GM18519 (cell line): ENCODE measurements around the gene LDLR.
"Not testable (repeated sequence)": the region's sequence is repeated elsewhere in the genome, so short reads cannot be mapped to it uniquely, and the experiment has no call there.

Experiments
- ATAC-seq: cut with Tn5 transposase; IDR thresholded peaks from one replicate; pipeline ENCODE4 v1.9.1; 2021; ENCODE audit warnings: mild to moderate bottlenecking, moderate library complexity; ENCODE audit not compliant: unreplicated experiment, low FRiP score

The LDLR gene

DNA sequence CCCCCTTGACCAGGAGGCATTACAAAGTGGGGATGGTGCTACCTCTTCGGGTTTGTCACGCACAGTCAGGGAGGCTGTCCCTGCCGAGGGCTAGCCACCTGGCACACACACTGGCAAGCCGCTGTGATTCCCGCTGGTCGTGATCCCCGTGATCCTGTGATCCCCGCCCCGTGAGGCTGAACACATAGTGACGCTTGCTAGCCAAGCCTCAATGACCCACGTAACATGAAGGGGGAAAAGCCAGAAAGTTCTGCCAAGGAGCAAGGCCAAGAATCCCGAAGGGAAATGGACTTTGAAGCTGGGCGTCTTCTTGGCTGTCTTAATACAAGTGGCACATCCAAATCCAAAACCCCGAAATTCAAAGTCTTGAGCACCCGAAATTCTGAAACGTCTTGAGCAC, 13.7 kb downstream of the LDLR start:
- no peak for ATAC-seq

DNA sequence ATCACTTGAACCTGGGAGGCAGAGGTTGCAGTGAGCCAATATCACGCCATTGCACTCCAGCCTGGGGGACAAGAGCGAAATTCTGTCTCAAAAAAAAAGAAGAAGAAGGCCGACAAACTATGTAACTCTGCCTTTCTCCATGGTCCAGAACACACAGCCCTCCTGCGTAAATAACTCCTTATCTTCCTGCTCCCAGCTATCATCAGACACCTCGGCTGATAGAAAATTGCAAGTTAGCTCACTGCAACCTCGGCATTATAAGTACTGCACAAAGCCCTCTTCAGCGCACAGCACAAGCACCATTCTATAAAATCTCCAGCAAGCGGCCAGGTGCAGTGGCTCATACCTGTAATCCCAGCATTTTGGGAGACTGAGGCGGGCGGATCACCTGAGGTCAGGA, 14.4 kb downstream of the LDLR start:
- not testable (repeated sequence) for ATAC-seq

DNA sequence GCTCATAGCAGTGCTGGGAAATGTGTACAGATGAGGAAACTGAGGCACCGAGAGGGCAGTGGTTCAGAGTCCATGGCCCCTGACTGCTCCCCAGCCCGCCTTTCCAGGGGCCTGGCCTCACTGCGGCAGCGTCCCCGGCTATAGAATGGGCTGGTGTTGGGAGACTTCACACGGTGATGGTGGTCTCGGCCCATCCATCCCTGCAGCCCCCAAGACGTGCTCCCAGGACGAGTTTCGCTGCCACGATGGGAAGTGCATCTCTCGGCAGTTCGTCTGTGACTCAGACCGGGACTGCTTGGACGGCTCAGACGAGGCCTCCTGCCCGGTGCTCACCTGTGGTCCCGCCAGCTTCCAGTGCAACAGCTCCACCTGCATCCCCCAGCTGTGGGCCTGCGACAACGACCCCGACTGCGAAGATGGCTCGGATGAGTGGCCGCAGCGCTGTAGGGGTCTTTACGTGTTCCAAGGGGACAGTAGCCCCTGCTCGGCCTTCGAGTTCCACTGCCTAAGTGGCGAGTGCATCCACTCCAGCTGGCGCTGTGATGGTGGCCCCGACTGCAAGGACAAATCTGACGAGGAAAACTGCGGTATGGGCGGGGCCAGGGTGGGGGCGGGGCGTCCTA, 15.9 kb downstream of the LDLR start:
- ATAC-seq, result no peak

DNA sequence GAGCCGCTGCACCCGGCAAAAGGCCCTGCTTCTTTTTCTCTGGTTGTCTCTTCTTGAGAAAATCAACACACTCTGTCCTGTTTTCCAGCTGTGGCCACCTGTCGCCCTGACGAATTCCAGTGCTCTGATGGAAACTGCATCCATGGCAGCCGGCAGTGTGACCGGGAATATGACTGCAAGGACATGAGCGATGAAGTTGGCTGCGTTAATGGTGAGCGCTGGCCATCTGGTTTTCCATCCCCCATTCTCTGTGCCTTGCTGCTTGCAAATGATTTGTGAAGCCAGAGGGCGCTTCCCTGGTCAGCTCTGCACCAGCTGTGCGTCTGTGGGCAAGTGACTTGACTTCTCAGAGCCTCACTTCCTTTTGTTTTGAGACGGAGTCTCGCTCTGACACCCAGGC, 17.2 kb downstream of the LDLR start:
- ATAC-seq, result no peak

DNA sequence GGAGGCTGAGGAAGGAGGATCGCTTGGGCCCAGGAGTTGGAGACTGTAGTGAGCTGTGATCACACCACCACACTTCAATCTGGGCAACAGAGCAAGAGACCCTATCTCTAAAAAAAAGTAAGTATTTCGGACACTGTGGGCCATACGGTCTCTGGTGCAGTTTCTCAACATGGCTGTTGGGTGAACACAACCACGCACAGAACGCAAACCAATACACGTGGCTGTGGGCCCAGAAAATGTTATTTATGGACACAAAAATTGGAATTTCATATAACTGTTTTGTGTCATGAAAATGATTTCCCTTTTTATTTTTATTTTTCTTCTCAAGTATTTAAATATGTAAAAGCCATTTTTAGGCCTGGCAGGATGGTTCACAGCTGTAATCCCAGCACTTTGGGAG, 19.5 kb downstream of the LDLR start:
- ATAC-seq, result no peak

DNA sequence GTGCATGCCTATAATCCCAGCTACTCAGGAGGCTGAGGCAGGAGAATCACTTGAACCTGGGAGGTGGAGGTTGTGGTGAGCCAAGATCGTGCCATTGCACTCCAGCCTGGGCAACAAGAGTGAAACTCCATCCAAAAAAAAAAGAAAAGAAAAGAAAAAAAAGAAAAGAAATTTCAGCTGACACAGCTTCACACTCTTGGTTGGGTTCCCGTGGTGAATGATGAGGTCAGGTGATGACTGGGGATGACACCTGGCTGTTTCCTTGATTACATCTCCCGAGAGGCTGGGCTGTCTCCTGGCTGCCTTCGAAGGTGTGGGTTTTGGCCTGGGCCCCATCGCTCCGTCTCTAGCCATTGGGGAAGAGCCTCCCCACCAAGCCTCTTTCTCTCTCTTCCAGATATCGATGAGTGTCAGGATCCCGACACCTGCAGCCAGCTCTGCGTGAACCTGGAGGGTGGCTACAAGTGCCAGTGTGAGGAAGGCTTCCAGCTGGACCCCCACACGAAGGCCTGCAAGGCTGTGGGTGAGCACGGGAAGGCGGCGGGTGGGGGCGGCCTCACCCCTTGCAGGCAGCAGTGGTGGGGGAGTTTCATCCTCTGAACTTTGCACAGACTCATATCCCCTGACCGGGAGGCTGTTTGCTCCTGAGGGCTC, 22.0 kb downstream of the LDLR start:
- no peak for ATAC-seq

DNA sequence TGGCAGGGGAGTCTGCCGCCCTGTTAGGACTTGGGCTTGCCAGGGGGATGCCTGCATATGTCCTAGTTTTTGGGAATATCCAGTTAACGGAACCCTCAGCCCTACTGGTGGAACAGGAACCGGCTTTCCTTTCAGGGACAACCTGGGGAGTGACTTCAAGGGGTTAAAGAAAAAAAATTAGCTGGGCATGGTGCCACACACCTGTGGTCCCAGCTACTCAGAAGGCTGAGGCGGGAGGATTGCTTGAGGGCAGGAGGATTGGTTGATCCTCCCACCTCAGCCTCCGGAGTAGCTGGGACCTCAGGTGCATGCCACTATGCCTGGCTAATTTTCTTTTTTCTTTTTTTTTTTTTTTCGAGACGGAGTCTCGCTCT, 22.5 kb downstream of the LDLR start:
- no peak for ATAC-seq

DNA sequence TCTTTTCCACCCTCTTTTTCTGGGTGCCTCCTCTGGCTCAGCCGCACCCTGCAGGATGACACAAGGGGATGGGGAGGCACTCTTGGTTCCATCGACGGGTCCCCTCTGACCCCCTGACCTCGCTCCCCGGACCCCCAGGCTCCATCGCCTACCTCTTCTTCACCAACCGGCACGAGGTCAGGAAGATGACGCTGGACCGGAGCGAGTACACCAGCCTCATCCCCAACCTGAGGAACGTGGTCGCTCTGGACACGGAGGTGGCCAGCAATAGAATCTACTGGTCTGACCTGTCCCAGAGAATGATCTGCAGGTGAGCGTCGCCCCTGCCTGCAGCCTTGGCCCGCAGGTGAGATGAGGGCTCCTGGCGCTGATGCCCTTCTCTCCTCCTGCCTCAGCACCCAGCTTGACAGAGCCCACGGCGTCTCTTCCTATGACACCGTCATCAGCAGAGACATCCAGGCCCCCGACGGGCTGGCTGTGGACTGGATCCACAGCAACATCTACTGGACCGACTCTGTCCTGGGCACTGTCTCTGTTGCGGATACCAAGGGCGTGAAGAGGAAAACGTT, 24.0 kb downstream of the LDLR start:
- no peak for ATAC-seq

DNA sequence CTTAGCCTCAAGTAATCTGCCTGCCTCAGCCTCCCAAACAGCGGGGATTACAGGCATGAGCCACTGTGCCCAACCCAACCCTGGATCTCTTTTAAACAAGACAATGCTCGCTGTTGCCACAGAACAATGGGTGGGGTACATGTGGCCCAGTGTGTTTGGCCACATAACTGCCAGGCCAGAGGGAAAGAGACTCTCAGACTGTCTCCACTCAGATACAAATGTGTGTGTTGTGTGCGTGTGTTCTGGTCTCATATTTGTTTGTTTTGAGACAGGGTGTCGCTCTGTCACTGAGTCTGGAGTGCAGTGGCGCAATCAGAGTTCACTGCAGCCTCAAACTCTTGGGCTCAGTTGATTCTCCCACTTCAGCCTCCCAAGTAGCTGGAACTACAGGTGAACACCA, 25.8 kb downstream of the LDLR start:
- no peak for ATAC-seq

DNA sequence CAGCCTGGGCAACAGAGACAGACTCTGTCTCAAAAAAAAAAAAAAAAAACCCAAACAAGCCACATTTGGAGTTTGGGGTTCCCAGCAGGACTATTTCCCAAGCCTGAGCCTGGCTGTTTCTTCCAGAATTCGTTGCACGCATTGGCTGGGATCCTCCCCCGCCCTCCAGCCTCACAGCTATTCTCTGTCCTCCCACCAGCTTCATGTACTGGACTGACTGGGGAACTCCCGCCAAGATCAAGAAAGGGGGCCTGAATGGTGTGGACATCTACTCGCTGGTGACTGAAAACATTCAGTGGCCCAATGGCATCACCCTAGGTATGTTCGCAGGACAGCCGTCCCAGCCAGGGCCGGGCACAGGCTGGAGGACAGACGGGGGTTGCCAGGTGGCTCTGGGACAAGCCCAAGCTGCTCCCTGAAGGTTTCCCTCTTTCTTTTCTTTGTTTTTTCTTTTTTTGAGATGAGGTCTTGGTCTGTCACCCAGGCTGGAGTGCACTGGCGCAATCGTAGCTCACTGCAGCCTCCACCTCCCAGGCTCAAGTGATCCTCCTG, 26.7 kb downstream of the LDLR start:
- ATAC-seq, result no peak

DNA sequence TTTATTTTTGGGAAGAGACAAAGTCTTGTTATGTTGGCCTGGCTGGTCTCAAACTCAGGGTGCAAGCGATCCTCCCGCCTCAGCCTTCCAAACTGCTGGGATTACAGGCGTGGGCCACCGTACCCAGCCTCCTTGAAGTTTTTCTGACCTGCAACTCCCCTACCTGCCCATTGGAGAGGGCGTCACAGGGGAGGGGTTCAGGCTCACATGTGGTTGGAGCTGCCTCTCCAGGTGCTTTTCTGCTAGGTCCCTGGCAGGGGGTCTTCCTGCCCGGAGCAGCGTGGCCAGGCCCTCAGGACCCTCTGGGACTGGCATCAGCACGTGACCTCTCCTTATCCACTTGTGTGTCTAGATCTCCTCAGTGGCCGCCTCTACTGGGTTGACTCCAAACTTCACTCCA, 27.2 kb downstream of the LDLR start:
- ATAC-seq, result no peak

DNA sequence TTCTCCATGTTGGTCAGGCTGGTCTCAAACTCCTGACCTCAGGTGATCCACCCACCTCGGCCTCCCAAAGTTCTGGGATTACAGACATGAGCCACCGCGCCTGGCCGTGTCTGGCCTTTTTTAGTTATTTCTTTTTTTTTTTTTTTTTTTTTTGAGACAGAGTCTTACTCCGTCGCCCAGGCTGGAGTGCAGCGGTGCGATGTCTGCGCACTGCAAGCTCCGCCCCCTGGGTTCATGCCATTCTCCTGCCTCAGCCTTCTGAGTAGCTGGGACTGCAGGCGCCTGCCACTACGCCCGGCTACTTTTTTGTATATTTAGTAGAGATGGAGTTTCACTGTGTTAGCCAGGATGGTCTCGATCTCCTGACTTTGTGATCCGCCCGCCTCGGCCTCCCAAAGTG, 32.7 kb downstream of the LDLR start:
- not testable (repeated sequence) for ATAC-seq

DNA sequence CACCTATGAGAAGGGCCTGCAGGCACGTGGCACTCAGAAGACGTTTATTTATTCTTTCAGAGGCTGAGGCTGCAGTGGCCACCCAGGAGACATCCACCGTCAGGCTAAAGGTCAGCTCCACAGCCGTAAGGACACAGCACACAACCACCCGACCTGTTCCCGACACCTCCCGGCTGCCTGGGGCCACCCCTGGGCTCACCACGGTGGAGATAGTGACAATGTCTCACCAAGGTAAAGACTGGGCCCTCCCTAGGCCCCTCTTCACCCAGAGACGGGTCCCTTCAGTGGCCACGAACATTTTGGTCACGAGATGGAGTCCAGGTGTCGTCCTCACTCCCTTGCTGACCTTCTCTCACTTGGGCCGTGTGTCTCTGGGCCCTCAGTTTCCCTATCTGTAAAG, 33.9 kb downstream of the LDLR start:
- no peak for ATAC-seq

DNA sequence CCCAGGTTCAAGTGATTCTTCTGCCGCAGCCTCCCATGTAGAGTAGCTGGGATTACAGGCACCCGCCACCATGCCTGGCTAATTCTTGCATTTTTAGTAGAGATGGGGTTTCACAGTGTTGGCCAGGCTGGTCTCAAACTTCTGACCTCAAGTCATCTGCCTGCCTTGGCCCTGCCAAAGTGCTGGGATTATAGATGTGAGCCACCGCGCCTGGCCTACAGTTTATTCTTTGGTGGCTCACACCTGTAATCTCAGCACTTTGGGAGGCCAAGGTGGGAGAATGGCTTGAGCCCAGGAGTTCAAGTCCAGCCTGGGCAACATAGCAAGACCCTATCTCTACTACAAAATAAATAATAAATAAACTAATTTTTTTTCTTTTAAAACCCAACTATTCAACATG, 34.9 kb downstream of the LDLR start:
- not testable (repeated sequence) for ATAC-seq

DNA sequence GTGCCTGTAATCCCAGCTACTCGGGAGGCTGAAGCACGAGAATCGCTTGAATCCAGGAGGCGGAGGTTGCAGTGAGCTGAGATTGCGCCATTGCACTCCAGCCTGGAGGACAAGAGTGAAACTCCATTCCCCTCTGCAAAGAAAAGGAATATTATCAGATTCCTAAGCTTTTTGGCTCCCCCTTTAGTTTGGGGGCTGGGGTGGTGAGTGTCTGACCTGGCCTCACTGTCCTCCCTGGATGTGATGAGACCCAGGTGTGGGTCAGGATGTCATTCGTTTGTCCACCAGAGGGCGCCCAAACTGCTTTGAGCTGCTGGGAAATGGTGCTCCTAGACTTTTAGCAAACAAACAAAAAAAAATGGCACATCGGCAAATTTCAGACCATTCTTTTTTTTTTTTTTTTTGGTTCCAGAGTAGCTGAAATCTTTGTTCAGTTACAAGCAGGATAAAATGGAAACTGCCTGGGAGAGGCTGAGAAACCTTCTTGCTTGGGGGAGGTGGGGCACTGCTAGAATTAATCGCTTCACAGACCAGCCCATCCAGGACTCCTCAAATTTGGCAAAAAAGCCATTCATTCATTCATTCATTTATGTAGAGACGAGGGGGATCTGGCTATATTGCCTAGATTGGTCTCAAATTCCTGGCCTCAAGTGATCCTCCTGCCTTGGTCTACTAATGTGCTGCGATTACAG, 36.9 kb downstream of the LDLR start:
- ATAC-seq, result no peak

DNA sequence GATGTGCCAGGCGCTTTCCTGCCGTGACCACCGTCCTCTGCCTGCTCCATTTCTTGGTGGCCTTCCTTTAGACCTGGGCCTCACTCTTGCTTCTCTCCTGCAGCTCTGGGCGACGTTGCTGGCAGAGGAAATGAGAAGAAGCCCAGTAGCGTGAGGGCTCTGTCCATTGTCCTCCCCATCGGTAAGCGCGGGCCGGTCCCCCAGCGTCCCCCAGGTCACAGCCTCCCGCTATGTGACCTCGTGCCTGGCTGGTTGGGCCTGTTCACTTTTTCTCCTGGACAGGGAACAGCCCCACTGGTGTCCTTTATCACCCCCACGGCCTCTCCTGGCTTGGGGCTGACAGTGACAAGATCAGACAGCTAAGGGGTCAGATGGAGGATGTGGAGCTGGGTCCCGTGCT, 38.6 kb downstream of the LDLR start:
- ATAC-seq, result no peak

DNA sequence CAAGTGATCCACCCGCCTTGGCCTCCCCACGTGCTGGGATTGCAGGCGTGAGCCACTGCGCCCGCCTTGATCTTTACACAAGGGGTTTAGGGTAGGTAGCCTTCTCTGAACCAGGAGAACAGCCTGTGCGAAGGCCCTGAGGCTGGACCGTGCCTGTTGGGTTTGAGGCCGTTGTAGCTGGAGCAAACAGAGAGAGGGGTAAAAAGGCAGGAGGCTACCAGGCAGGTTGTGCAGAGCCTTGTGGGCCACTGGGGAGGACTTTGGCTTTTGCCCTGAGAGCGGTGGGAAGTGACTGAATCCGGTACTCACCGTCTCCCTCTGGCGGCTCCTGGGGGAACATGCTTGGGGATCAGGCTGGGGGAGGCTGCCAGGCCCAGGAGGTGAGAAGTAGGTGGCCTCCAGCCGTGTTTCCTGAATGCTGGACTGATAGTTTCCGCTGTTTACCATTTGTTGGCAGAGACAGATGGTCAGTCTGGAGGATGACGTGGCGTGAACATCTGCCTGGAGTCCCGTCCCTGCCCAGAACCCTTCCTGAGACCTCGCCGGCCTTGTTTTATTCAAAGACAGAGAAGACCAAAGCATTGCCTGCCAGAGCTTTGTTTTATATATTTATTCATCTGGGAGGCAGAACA, 41.7 kb downstream of the LDLR start:
- ATAC-seq, result no peak

DNA sequence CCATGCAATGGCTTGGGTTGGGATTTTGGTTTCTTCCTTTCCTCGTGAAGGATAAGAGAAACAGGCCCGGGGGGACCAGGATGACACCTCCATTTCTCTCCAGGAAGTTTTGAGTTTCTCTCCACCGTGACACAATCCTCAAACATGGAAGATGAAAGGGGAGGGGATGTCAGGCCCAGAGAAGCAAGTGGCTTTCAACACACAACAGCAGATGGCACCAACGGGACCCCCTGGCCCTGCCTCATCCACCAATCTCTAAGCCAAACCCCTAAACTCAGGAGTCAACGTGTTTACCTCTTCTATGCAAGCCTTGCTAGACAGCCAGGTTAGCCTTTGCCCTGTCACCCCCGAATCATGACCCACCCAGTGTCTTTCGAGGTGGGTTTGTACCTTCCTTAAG, 42.2 kb downstream of the LDLR start:
- no peak for ATAC-seq

DNA sequence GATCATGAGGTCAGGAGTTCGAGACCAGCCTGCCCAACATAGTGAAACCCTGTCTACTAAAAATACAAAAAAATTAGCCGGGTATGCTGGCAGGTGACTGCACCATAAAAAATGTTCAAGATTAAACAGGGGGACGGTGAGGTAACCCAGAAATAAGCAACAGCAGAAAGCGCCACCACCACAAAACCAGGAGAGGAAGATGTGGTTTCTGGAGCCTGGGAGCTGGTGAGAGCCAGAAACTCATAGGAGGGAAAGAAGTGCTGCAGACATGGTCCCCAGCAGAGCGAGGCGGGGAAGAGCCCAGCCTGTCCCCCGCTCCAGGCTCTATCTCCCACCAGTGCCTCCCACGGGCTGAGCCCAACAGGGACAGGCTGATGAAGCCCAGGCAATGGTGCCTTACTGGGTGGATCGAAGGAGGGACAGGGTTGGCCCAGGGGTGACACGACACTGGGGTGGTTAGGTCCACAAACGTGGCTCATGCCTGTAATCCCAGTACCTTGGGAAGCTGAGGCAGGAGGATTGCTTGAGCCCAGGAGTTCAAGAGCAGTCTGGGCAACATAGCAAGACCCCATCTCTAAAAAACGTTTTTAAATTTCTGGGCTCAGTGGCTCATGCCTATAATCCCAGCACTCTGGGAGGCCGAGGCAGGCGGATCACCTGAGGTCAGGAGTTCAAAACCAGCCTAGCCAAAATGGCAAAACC, 47.3 kb downstream of the LDLR start:
- no peak for ATAC-seq
